Neural progenitor cell (in vitro differentiated cells): ENCODE results near the gene AK8. TPM values are rescaled to one million over a fixed set of nuclear protein-coding genes. Genes with fewer than 3 reads are reported as not detected.

ENCODE experiments used
- DNase-seq: peaks from one replicate; pipeline ENCODE4 v3.0.0-alpha.2; 2016; ENCODE audit warnings: low spot score
- H2AFZ ChIP-seq: fragments of 200-600 bp; sonication (generic); replicated peaks from 2 replicates; pipeline ENCODE4 v1.6.1; 2016; ENCODE audit warnings: antibody characterized with exemption
- H3F3A ChIP-seq: fragments of 200-600 bp; sonication (generic); 2 replicates; pipeline ENCODE4 v1.6.1; 2016; ENCODE audit warnings: antibody characterized with exemption, low read depth
- H3K27ac ChIP-seq: fragments of 200-600 bp; sonication (generic); 2 replicates; pipeline ENCODE4 v1.5.1; 2016; ENCODE audit warnings: mild to moderate bottlenecking
- H3K27me3 ChIP-seq: fragments of 200-600 bp; sonication (generic); 2 replicates; pipeline ENCODE4 v1.6.1; 2016; ENCODE audit warnings: mild to moderate bottlenecking, moderate library complexity
- H3K36me3 ChIP-seq: fragments of 200-600 bp; sonication (generic); 2 replicates; pipeline ENCODE4 v1.5.1; 2016
- H3K4me1 ChIP-seq: fragments of 200-600 bp; sonication (generic); 2 replicates; pipeline ENCODE4 v1.6.1; 2016; ENCODE audit warnings: mixed run types
- H3K4me2 ChIP-seq: fragments of 200-600 bp; sonication (generic); 2 replicates; pipeline ENCODE4 v1.6.1; 2016
- H3K4me3 ChIP-seq: fragments of 200-600 bp; sonication (generic); 2 replicates; pipeline ENCODE4 v1.5.1; 2016
- H3K79me2 ChIP-seq: fragments of 200-600 bp; sonication (generic); 2 replicates; pipeline ENCODE4 v1.6.1; 2016; ENCODE audit warnings: low read depth
- H3K9ac ChIP-seq: fragments of 200-600 bp; sonication (generic); 2 replicates; pipeline ENCODE4 v1.6.1; 2016
- H3K9me3 ChIP-seq: fragments of 200-600 bp; sonication (generic); 2 replicates; pipeline ENCODE4 v1.5.1; 2016; ENCODE audit warnings: low read depth
- H4K20me1 ChIP-seq: fragments of 200-600 bp; sonication (generic); 2 replicates; pipeline ENCODE4 v1.6.1; 2016; ENCODE audit warnings: low read depth
- H3K27ac Mint-ChIP-seq: 3 replicates; pipeline ENCODE4 v1.8.0; 2021; ENCODE audit warnings: mixed read lengths
- H3K27me3 Mint-ChIP-seq: 2 replicates; pipeline ENCODE4 v1.8.0; 2022; ENCODE audit warnings: low read depth, mild to moderate bottlenecking, inconsistent platforms, moderate library complexity, mixed read lengths; ENCODE audit not compliant: insufficient read depth
- H3K36me3 Mint-ChIP-seq: 3 replicates; pipeline ENCODE4 v1.8.0; 2021; ENCODE audit warnings: mixed read lengths
- H3K4me1 Mint-ChIP-seq: 3 replicates; pipeline ENCODE4 v1.8.0; 2021; ENCODE audit warnings: mixed read lengths
- H3K4me3 Mint-ChIP-seq: 3 replicates; pipeline ENCODE4 v1.8.0; 2021; ENCODE audit warnings: mild to moderate bottlenecking, moderate library complexity, mixed read lengths
- H3K9me3 Mint-ChIP-seq: 3 replicates; pipeline ENCODE4 v1.8.0; 2020; ENCODE audit warnings: mixed read lengths
- EZH2 ChIP-seq: fragments of 200-600 bp; sonication (generic); IDR thresholded peaks from 2 replicates; pipeline ENCODE4 v1.6.1; 2017; ENCODE audit warnings: antibody characterized with exemption, mild to moderate bottlenecking, moderate library complexity
- EZH2phosphoT487 ChIP-seq: fragments of 200-600 bp; sonication (generic); IDR thresholded peaks from 2 replicates; pipeline ENCODE4 v1.6.1; 2017; ENCODE audit warnings: antibody characterized with exemption
- total RNA-seq: library from RNA; depleted of rRNA; stranded (reverse); fragments of >200 nt; gene quantifications from 2 replicates; pipeline ENCODE4 v1.2.3, GENCODE V29; 2015; ENCODE audit warnings: low replicate concordance
- TF ChIP-seq, protein P1 (sequence below): fragments of 200-600 bp; sonication (generic); IDR thresholded peaks from 2 replicates; pipeline ENCODE4 v1.5.1; 2017; ENCODE audit warnings: antibody characterized with exemption, mild to moderate bottlenecking

AK8 gene
- total RNA-seq, 1 donor from 2014 or later: 0.43 TPM

DNA sequence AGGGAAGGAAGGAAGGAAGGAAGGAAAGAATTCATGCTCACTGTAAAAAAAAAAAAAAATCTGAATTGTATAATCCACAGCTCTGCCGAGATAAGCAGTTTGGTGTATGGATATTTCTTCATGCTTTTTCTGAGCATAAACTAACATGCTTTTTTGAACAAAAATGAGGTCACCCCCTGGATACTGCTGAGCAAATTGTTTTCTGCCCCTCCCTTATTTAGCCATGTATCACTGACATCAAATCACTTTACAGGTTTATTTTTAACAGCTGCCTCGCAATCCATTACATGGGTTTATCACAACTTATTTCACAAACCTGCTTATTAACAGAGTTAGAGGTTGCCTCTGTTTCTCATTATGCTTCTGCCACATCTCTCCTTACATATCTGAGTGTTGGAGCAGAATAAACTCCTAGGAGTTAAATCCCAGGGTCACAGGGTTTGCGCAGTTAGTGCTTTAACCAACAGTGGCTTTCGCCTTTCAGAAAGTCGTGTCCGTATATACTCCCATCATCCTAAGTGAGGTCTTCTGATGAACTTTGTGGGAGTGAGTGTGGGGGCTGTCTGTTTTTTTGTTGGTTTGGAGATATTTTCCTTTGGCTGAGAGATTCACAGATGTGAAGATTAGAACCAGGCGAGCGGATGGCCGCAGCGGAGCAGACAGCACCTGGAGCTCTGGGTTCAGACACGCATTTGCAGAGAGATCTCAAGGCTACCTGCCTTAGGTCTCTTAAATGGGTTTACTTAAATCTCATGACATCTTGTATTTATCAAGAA lies 57.7 kb downstream of the AK8 start:
- H3K9me3 Mint-ChIP-seq: peaks cover 5% of the 10 kb centered on the region
- H3K9ac ChIP-seq: no peak overlapping the region
- peaks cover 2% of the 10 kb centered on the region for H3K36me3 Mint-ChIP-seq
- H3K27me3 ChIP-seq: no peaks in the 10 kb centered on the region
- no peaks in the 10 kb centered on the region for H3K79me2 ChIP-seq
- H3K9me3 ChIP-seq: no peaks in the 10 kb centered on the region
- H3K4me1 ChIP-seq: no peaks in the 10 kb centered on the region
- H3K36me3 ChIP-seq: no peaks in the 10 kb centered on the region
- no peaks in the 10 kb centered on the region for H3K4me1 Mint-ChIP-seq
- H3K4me3 Mint-ChIP-seq: no peak overlapping the region
- no peak overlapping the region for H2AFZ ChIP-seq
- H3K27ac ChIP-seq: no peak overlapping the region
- DNase-seq: no peak
- peaks cover 2% of the 10 kb centered on the region for H3K27me3 Mint-ChIP-seq
- H3F3A ChIP-seq: peaks cover 9% of the 10 kb centered on the region
- H3K4me2 ChIP-seq: no peak overlapping the region
- no peaks in the 10 kb centered on the region for H4K20me1 ChIP-seq
- TF ChIP-seq EZH2 (no peak), EZH2phosphoT487 (no peak)
- TF ChIP-seq, protein P1, sequence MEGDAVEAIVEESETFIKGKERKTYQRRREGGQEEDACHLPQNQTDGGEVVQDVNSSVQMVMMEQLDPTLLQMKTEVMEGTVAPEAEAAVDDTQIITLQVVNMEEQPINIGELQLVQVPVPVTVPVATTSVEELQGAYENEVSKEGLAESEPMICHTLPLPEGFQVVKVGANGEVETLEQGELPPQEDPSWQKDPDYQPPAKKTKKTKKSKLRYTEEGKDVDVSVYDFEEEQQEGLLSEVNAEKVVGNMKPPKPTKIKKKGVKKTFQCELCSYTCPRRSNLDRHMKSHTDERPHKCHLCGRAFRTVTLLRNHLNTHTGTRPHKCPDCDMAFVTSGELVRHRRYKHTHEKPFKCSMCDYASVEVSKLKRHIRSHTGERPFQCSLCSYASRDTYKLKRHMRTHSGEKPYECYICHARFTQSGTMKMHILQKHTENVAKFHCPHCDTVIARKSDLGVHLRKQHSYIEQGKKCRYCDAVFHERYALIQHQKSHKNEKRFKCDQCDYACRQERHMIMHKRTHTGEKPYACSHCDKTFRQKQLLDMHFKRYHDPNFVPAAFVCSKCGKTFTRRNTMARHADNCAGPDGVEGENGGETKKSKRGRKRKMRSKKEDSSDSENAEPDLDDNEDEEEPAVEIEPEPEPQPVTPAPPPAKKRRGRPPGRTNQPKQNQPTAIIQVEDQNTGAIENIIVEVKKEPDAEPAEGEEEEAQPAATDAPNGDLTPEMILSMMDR: no peak
- H3K4me3 ChIP-seq: no peak overlapping the region
- H3K27ac Mint-ChIP-seq: peak overlapping the region; percentile 39

DNA sequence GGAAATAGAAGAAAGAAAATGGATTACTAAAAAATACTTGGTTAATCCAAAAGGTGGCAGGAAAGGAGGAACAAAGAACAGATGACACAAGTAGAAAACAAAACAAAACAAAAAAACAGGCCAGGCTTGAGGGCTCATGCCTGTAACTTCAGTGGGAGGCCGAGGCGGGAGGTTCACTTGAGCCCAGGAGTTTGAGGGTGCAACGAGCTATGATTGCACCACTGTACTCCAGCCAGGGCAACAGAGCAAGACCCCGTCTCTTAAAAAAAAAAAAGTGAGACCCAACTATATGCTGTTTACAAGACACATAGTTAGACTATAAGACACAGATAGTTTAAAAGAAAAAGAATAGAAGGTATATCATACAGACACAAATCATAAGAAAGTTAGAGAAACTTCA lies 59.5 kb downstream of the AK8 start:
- no peak overlapping the region for H3K4me2 ChIP-seq
- H3K9me3 ChIP-seq: no peaks in the 10 kb centered on the region
- no peaks in the 10 kb centered on the region for H3K27me3 ChIP-seq
- no peaks in the 10 kb centered on the region for H3K79me2 ChIP-seq
- H3K9ac ChIP-seq: no peak overlapping the region
- H3K27ac ChIP-seq: no peak overlapping the region
- no peaks in the 10 kb centered on the region for H3K36me3 ChIP-seq
- no peak overlapping the region for H3K27ac Mint-ChIP-seq
- H3K36me3 Mint-ChIP-seq: peaks cover 2% of the 10 kb centered on the region
- no peak overlapping the region for H2AFZ ChIP-seq
- peaks cover 5% of the 10 kb centered on the region for H3K9me3 Mint-ChIP-seq
- no peaks in the 10 kb centered on the region for H3K4me1 ChIP-seq
- H3K4me3 Mint-ChIP-seq: no peak overlapping the region
- no peaks in the 10 kb centered on the region for H3K4me1 Mint-ChIP-seq
- no peak overlapping the region for H3K4me3 ChIP-seq
- TF ChIP-seq, protein P1: no peak
- TF ChIP-seq EZH2: no peak
- DNase-seq: no peak
- no peaks in the 10 kb centered on the region for H4K20me1 ChIP-seq
- H3F3A ChIP-seq: peaks cover 9% of the 10 kb centered on the region
- peaks cover 5% of the 10 kb centered on the region for H3K27me3 Mint-ChIP-seq

DNA sequence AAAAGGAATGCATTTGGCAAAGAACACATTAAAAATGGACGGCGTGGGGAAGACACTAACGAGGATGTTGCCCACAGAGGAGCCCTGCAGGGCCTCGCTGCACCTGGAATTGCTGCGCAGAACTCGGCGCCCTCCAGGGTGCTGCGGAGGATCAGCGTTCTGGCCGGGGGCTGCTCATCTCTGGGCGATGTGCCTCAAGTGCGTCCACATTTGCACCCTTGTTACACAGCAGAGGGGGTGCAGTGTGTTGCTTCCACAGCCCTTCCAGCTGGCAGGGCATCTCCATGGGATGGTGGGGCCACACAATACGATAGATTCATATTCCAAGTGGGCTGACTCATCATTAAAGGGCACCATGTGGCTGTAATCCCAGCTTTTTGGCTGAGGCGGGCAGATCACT lies 63.1 kb downstream of the AK8 start:
- no peak overlapping the region for H3K27ac ChIP-seq
- H3K36me3 Mint-ChIP-seq: peaks cover 2% of the 10 kb centered on the region
- H3K79me2 ChIP-seq: no peaks in the 10 kb centered on the region
- H4K20me1 ChIP-seq: no peaks in the 10 kb centered on the region
- no peaks in the 10 kb centered on the region for H3K4me1 ChIP-seq
- no peak overlapping the region for H3K9ac ChIP-seq
- no peak overlapping the region for H3K4me3 Mint-ChIP-seq
- no peak for DNase-seq
- H3K27me3 ChIP-seq: no peaks in the 10 kb centered on the region
- H3K27me3 Mint-ChIP-seq: peaks cover 3% of the 10 kb centered on the region
- H3K9me3 ChIP-seq: no peaks in the 10 kb centered on the region
- H3F3A ChIP-seq: no peaks in the 10 kb centered on the region
- H2AFZ ChIP-seq: no peak overlapping the region
- H3K4me3 ChIP-seq: no peak overlapping the region
- H3K4me2 ChIP-seq: no peak overlapping the region
- TF ChIP-seq, protein P1: no peak
- TF ChIP-seq EZH2phosphoT487 (no peak), EZH2 (no peak)
- H3K9me3 Mint-ChIP-seq: peaks cover 5% of the 10 kb centered on the region
- H3K27ac Mint-ChIP-seq: no peak overlapping the region
- H3K4me1 Mint-ChIP-seq: no peaks in the 10 kb centered on the region
- H3K36me3 ChIP-seq: no peaks in the 10 kb centered on the region
